NCI-H526 treated with DMSO at 0.1 percent for 48 hours (cell line): Measurements from ENCODE around the gene LPP.
"Not testable (repeated sequence)": the region's sequence is repeated elsewhere in the genome, so short reads cannot be mapped to it uniquely, and the experiment has no call there.

Source experiments
- DNase-seq: peaks from one replicate; lab custom pipeline; 2025; lab: John Stamatoyannopoulos, UW

LPP gene

GRCh38 chr3:188635258-188636042, 481.5 kb downstream of the LPP start:
- peak; percentile 73 for DNase-seq

GRCh38 chr3:188636292-188636691, 482.3 kb downstream of the LPP start:
- DNase-seq: not testable (repeated sequence)

GRCh38 chr3:188641076-188641475, 487.1 kb downstream of the LPP start:
- DNase-seq: no peak

- DNase-seq: no peak
Measured at GRCh38 chr3:188643736-188644135, 489.8 kb downstream of the LPP start.

GRCh38 chr3:188646592-188646991, 492.6 kb downstream of the LPP start:
- no peak for DNase-seq

GRCh38 chr3:188647237-188647636, 493.3 kb downstream of the LPP start:
- no peak for DNase-seq

- DNase-seq: no peak
Measured at GRCh38 chr3:188649521-188649920, 495.6 kb downstream of the LPP start.

- DNase-seq: no peak
Measured at GRCh38 chr3:188656196-188656982, 502.4 kb downstream of the LPP start.

GRCh38 chr3:188658606-188659005, 504.6 kb downstream of the LPP start:
- no peak for DNase-seq

- no peak for DNase-seq
Measured at GRCh38 chr3:188659449-188660090, 505.6 kb downstream of the LPP start.

- no peak for DNase-seq
Measured at GRCh38 chr3:188660415-188660814, 506.5 kb downstream of the LPP start.

GRCh38 chr3:188661806-188662205, 507.8 kb downstream of the LPP start:
- DNase-seq: no peak

GRCh38 chr3:188662214-188662613, 508.3 kb downstream of the LPP start:
- no peak for DNase-seq

GRCh38 chr3:188662795-188663194, 508.8 kb downstream of the LPP start:
- no peak for DNase-seq

- DNase-seq: no peak
Measured at GRCh38 chr3:188663839-188664238, 509.9 kb downstream of the LPP start.

GRCh38 chr3:188664795-188665194, 510.8 kb downstream of the LPP start:
- DNase-seq: no peak

- DNase-seq: no peak
Measured at GRCh38 chr3:188667926-188668325, 514.0 kb downstream of the LPP start.

- no peak for DNase-seq
Measured at GRCh38 chr3:188670446-188670845, 516.5 kb downstream of the LPP start.

- DNase-seq: no peak
Measured at GRCh38 chr3:188671971-188672370, 518.0 kb downstream of the LPP start.

- DNase-seq: no peak
Measured at GRCh38 chr3:188672840-188673239, 518.9 kb downstream of the LPP start.

- no peak for DNase-seq
Measured at GRCh38 chr3:188673646-188674186, 519.8 kb downstream of the LPP start.

- no peak for DNase-seq
Measured at GRCh38 chr3:188674595-188674994, 520.6 kb downstream of the LPP start.

GRCh38 chr3:188677344-188677743, 523.4 kb downstream of the LPP start:
- DNase-seq: no peak
